HG02610 (cell line): ENCODE data around the gene PROX2.
A peak's percentile ranks its signal among the peaks of the same experiment; 100 is the strongest.

Experiments used
- ATAC-seq: cut with Tn5 transposase; IDR thresholded peaks from one replicate; pipeline ENCODE4 v1.9.1; 2021; ENCODE audit warnings: mild to moderate bottlenecking, moderate library complexity; ENCODE audit not compliant: unreplicated experiment

The PROX2 gene

GRCh38 chr14:74882103-74882920 is 6.4 kb upstream of the PROX2 start:
- peak; percentile 47 for ATAC-seq

- ATAC-seq = peak; percentile 95
Measured at GRCh38 chr14:74881431-74882102, 5.6 kb upstream of the PROX2 start, which contains the start of gene DLST. Gene DLST, plus strand, starts transcription at chr14:74881916. Its CDS starts 38 bp downstream, at chr14:74881954.

- ATAC-seq = no peak
Measured at GRCh38 chr14:74879427-74880182, 3.7 kb upstream of the PROX2 start.

- no peak for ATAC-seq
Measured at GRCh38 chr14:74875204-74875603, 741 bp downstream of the PROX2 start.

GRCh38 chr14:74871819-74872218 is 4.1 kb downstream of the PROX2 start:
- ATAC-seq = no peak

- ATAC-seq = no peak
Measured at GRCh38 chr14:74868739-74869138, 7.2 kb downstream of the PROX2 start.

- no peak for ATAC-seq
Measured at GRCh38 chr14:74867673-74868072, 8.3 kb downstream of the PROX2 start.

- no peak for ATAC-seq
Measured at GRCh38 chr14:74866708-74867389, 9.1 kb downstream of the PROX2 start.

GRCh38 chr14:74865156-74865555 is 10.8 kb downstream of the PROX2 start:
- no peak for ATAC-seq

- ATAC-seq = no peak
Measured at GRCh38 chr14:74864198-74864597, 11.7 kb downstream of the PROX2 start.

- no peak for ATAC-seq
Measured at GRCh38 chr14:74863274-74863673, 12.7 kb downstream of the PROX2 start.

GRCh38 chr14:74861734-74862090 is 14.2 kb downstream of the PROX2 start:
- no peak for ATAC-seq

GRCh38 chr14:74860899-74861733 is 14.8 kb downstream of the PROX2 start:
- ATAC-seq = peak; percentile 40

GRCh38 chr14:74859757-74860552 is 16.0 kb downstream of the PROX2 start:
- ATAC-seq = no peak

- no peak for ATAC-seq
Measured at GRCh38 chr14:74858022-74858421, 17.9 kb downstream of the PROX2 start.

- no peak for ATAC-seq
Measured at GRCh38 chr14:74856366-74856765, 19.6 kb downstream of the PROX2 start.

GRCh38 chr14:74855945-74856344 is 20.0 kb downstream of the PROX2 start:
- no peak for ATAC-seq

- no peak for ATAC-seq
Measured at GRCh38 chr14:74855021-74855420, 20.9 kb downstream of the PROX2 start.

GRCh38 chr14:74853581-74853980 is 22.4 kb downstream of the PROX2 start:
- no peak for ATAC-seq
